Stimulated activated CD4-positive, alpha-beta T cell treated with anti-CD3 and anti-CD28 coated beads, Interleukin-4, amount 100 ng/mL, for 24 hours (primary cell): ENCODE results near the gene NSMF.

Experiments
- DNase-seq: peaks from one replicate; pipeline ENCODE4 v3.0.0-alpha.2; 2020

NSMF gene

GRCh38 chr9:137429974-137430722 lies 29.0 kb downstream of the NSMF start:
- DNase-seq: no peak

GRCh38 chr9:137429546-137429890 lies 29.6 kb downstream of the NSMF start:
- DNase-seq: no peak

- DNase-seq: no peak
Measured at GRCh38 chr9:137428841-137429545, 30.1 kb downstream of the NSMF start.

- DNase-seq: no peak
Measured at GRCh38 chr9:137428311-137428630, 30.9 kb downstream of the NSMF start.

- no peak for DNase-seq
Measured at GRCh38 chr9:137427454-137428310, 31.5 kb downstream of the NSMF start.

- DNase-seq: no peak
Measured at GRCh38 chr9:137426018-137426681, 33.0 kb downstream of the NSMF start.

GRCh38 chr9:137423514-137424291 lies 35.4 kb downstream of the NSMF start:
- DNase-seq: no peak

- DNase-seq: peak; percentile 94
Measured at GRCh38 chr9:137422604-137423513, 36.3 kb downstream of the NSMF start, which contains the start of the genes EXD3 and NOXA1. TSS of gene EXD3 (minus strand) at chr9:137423162. CDS start at chr9:137395357, 27,805 bp downstream. TSS of gene NOXA1 (plus strand) at chr9:137423393. CDS start at chr9:137423530, 137 bp downstream.

- no peak for DNase-seq
Measured at GRCh38 chr9:137421838-137422603, 37.1 kb downstream of the NSMF start.

GRCh38 chr9:137417161-137418021 lies 41.7 kb downstream of the NSMF start:
- DNase-seq: no peak

GRCh38 chr9:137416563-137417151 lies 42.5 kb downstream of the NSMF start:
- DNase-seq: no peak

GRCh38 chr9:137416006-137416562 lies 43.0 kb downstream of the NSMF start:
- DNase-seq: no peak

GRCh38 chr9:137415451-137415850 lies 43.7 kb downstream of the NSMF start:
- no peak for DNase-seq

GRCh38 chr9:137412431-137412830 lies 46.7 kb downstream of the NSMF start:
- no peak for DNase-seq

- peak; percentile 39 for DNase-seq
Measured at GRCh38 chr9:137411645-137412380, 47.3 kb downstream of the NSMF start.

- no peak for DNase-seq
Measured at GRCh38 chr9:137411260-137411644, 47.9 kb downstream of the NSMF start.

GRCh38 chr9:137410891-137411249 lies 48.3 kb downstream of the NSMF start:
- no peak for DNase-seq
